Fibroblast of skin of abdomen (primary cell): ENCODE results near the gene ZP1.

Source experiments
- DNase-seq: peaks from one replicate; pipeline ENCODE4 v3.0.0-alpha.2; 2013

The ZP1 gene

DNA sequence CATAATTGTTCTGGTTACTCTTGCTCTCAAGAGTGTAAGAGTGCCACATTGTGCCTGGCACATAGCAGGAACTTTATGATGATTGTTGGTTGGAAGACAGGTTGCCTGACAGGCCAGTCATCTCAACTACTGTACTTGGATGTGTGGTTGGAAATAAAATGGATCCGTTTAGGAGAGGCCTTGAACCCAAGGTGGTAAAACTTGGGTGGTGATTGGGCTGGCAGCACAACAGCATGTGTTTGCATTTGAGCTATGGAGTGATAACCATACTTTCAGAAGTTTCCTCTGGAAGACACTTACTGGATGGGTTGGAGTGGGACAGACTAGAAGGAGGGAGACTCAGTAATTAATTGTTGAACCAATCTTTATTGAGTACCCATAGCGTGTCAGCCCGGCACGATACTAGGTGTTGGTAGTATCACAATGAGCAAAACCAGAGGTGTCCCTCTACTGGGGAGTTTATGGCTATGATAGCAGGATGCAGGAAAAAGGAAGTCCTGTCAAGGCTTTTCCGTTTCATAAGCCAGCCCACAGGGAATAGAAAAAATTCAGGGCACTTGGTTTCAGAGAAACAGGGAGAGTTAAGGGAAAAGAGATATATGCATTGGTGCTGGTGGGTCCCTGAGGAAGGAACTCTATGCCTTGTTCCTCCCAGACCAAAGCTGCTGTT lies 43.5 kb downstream of the ZP1 start:
- no peak for DNase-seq

DNA sequence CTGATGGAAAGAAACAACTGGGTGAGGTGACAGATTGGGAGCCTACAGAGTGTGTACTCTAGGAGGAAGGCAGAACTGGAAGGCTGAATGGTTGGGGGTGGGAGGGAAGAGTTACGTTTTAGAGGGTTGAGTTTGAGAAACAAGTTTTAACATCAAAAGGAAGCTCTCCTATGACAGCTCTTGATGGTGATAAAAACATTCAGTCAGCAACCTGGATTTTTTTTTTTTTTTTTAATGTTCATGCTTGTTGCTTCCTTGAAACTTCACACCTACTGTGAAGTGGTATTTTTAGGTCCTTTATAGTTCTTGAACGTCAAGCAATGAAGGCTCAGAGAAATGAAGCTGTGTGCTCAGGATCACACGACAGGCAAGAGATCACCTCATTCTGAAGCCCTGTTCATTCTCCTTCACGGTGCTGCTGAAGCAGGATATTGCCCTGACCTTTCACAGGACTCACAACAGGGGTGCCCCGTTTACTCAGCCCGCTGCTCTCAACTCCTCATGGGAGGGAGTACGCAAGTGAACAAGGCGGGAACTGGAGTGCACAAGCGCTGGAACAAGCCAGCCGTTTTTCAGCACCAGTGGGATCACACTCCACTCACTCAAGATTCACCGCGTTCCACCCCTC lies 45.0 kb downstream of the ZP1 start:
- DNase-seq = no peak

DNA sequence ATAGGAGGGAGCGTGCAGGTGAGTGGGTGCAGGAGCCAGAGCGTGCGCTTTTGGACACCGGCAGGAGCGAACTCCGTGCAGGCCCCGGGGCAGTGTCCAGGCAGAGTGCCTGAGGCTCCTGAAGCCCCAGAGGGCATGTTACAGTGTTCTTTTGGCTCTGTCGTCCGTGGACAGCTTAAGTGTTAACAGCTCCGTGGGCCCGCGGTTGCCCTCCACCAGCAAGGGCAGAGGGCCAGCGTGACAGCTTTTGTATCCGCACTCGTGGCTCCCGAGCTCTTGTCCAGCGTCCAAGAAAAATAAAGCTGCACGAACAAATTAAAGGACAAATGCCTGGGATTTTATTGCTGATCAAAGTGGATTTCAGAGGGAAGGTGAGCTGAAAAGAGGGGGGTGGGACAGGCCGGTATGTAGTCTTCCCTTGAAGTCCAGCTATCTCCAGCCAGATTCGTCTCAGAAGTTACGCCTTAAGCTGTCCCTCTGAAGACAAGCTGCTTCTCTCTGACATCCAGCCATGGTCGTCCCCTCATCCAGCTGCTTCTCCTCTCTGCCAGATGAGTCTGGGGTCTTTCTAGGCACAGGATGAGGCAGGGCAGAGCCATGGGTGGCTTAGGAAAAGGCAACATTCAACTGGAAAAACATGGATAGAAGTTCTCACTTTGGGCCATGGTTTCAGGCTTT lies 45.6 kb downstream of the ZP1 start:
- DNase-seq = no peak

DNA sequence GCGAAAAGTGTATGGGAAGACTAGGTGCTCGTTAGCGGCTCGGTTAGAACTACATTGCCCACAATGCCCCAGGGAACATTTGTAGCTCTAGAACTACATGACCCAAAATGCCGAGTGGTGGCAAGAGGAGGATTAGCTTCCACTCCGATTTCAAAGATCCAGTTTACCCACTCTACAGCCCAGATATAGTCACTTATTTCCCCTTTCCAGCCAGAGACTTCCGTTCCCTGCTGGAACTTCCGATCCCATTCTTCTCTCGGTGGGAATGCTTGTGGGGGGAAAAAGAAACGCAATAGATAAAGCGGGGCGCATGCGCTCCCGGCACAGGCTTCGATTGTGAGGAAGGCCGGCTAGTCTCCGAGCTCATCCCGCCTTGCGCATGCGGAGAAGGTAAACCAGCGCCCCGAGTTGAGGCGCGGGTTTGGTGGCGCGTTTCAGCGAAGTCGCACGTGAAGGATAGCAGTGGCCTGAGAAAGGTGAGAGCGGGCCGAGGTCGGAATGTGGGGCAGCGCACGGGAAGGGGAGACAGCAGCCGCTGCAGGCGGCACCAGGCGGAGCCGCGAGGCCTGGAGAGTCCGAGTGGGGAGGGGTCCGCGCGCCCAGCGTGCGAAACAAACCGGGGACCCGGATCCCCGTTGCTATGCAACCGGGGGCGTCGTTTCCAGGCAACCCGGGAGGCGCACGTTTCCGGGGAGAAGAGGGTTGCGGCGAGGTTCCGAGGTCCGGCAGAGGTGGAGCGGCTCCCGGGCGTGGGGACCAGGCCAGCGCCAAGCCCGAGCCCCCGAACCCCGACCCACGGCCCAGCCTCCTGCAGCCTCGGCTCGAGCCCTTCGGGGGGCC lies 46.7 kb downstream of the ZP1 start, which contains the start of gene TMEM109:
TSS of gene TMEM109 (plus strand) at position 366 of the 840 bp plus-strand sequence. CDS start 5,536 bp downstream, outside the sequence.
- peak; percentile 90 for DNase-seq

DNA sequence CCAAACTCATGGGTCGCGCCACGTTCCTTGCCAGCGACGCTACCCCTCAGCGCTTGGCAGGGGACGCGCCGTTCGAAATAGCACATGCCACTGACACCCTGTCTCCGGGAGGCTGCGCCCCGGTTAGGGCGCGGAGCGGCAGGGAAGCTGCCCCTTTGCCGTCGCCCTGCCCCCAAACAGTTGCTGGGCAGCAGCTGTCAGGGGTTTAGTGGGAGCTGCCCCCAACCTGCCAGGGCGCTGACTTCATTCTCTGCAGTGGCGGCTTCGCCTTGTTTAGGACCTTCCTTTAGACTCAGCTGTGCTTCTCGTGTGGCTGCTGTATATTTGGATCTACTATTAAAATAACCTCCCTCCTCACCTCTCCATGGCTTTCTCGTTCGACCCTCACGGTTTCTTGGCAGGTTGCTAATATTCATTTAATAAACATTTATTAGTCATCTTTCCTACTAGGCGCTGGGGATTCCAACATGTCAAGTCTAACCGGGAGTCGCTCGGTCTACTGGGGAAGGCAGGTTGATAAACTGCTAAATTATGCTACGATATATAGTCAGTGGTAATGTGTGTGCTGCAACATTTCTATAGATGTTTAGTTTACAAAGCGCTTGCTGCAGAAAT lies 47.4 kb downstream of the ZP1 start:
- peak; percentile 18 for DNase-seq

DNA sequence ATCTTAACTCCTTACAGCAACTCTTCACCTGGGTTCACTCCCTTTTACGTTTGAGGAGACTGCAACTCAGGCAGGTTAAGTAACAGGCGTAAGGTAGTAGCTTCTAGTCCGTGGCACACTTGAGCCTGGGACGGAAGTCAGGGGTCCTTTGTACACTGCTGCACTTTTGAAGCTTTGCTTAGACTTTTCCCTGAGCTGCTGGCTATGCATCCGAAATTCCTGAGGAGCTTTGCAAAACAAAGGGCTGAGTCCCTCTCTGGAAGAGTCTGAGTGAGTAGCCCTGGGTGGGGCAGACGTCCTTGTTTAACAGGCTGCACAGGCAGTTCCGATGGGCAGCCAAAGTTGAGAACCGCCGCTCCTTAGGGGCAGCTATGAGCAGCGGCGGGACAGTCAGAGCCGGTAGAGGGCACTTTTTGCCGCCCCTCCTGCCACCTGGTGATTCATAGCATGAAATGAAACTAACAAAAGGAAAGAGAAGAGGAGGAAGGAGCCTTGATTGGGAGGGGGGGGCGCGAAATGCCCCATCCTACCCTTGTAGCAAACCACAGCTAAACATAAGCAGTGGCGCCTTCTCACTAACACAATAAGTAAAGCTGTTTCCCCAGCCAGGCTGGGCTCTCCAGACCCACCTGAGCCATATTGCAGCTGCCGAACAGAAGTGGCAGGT lies 48.0 kb downstream of the ZP1 start:
- peak; percentile 49 for DNase-seq

DNA sequence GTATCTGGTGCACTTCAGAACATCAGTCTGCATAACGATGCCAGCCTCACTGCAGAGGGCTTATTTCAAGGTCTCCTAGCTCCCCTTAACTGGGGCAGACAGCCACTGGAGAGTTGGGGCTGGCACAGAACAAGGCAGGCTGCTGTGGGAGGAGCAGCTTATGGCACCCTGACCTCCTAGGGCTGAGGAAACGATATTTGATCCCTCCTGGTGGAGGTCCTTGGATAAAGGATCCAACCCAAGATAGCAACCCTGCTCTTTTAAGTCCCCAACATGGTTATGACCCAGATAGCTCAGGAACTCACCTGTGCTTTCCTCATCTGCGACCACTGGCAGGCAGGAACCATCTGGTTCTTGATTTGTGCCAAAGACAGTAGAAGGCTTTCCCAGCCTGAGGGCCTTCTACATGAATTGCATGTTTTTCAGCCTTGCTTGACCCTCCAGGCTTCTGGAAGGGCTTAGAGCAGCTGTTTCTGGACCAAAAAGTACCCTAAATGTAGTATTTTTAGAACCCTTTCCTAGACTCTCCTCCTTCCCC lies 49.4 kb downstream of the ZP1 start:
- no peak for DNase-seq

DNA sequence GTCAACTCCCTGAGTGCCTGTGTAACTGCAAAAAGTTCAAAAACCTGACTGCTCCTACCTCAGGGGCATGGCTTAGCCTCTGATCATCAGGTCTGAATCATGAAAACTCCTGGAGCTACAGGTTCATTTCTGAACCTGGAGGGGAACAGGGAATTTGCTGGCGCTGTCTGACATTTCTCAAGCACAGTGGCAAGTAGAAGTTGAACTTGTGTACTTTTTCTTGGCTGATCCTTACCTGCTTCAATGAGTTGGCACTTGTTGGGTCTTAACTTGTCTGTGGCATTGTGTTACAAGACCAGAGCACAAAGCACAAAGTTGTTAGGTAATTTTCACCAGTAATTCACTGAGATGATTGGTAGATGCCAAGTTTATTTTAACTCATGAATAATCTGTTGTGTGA lies 49.9 kb downstream of the ZP1 start:
- DNase-seq = no peak

DNA sequence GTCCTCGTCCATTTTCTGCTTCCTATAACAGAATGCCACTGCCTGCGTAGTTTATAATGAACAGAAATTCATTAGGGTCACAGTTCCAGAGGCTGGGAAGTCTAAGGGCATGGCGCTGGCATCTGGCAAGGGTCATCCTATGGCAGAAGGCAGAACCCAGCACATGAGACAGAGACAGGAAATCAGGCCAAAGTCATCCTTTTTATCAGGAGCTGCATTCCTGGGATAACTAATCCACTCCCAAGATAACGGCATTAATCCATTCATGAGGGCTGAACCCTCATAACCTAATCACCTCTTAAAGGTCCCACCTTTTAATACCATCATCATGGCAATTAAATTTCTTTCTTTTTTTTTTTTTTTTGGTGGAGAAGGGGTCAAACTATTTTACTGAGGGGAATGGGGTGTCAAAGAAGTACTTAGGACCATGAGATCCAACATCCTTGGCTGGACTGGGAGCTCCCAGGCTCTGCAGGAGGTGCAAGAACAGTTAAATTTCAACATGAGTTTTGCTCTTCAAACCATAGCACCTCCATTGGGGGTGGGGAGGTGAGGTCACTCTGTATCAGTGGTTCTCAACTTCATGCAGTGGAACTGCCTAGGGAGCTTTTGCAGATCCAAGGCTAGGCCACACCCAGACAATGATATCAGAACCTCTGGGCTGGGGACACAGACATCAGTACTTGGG lies 51.1 kb downstream of the ZP1 start:
- DNase-seq = no peak

DNA sequence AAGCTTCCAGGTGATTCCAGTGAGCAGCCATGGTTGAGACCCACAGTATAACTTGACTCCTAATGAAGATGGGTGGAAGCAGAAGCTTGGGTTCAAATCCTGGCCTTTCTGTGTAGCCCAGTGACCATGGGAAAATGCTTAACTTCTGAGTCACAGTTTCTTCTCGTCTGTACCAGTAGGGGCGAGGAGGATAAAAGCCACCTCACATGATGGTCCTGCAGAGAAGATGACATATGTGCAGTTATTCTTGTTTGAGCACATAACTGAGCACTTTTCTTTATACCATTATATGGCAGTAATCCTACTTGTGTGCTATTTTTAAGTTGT lies 51.6 kb downstream of the ZP1 start:
- DNase-seq = peak; percentile 20

DNA sequence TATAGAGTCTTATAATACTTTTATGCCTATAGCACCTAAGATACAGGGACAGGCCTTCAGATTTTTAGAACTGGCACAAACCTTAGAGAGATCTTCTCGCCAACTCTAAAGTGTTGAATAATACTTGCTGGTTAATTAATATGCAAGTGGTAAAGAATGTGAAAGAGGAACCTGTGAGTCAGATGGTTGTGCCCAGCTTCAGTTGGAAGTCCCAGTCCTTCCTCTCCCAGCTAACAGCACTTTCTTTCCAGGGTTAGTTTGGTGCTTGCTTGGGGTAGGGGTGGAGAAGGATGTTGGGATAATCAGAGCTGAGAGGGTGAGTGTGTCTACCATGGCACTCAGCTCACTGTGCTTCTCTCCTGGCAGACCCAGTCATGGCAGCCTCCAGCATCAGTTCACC lies 52.0 kb downstream of the ZP1 start:
- no peak for DNase-seq

DNA sequence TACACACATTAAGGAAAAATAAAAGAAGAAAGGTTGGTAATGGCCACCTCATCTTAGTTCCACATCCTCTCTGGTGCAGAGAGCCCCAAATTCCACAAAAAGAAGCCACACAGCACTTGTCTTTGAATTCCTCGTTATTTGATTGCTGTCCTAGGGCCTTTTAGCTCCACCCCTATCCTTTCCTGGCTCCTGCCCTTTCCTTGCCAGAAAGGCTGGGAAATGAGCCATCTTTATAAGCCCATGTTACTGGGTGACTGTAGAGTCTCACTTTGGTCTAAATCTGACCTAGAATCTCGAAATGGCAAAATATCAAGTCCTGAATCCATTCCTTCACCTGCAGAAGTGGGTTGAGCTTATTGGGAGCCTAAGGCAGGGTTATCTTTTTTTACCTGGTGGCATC lies 52.6 kb downstream of the ZP1 start:
- DNase-seq = no peak

DNA sequence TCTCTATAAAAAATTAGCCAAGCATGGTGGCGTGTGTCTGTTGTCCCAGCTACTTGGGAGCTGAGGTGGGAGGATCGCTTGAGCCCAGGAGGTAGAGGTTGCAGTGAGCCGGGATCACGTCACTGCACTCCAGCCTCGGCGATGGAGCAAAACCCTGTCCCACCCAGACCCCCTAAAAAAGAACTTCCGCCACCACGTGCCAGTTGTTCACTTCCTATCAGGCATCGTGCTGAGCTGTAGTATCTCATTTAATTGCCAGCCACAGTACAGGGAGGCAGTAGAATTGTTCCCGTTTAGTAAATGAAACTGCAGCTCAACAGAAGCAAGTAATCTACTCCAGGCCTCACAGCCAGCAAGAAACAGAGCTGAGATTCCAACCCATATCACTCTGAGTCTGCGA lies 53.9 kb downstream of the ZP1 start:
- no peak for DNase-seq

DNA sequence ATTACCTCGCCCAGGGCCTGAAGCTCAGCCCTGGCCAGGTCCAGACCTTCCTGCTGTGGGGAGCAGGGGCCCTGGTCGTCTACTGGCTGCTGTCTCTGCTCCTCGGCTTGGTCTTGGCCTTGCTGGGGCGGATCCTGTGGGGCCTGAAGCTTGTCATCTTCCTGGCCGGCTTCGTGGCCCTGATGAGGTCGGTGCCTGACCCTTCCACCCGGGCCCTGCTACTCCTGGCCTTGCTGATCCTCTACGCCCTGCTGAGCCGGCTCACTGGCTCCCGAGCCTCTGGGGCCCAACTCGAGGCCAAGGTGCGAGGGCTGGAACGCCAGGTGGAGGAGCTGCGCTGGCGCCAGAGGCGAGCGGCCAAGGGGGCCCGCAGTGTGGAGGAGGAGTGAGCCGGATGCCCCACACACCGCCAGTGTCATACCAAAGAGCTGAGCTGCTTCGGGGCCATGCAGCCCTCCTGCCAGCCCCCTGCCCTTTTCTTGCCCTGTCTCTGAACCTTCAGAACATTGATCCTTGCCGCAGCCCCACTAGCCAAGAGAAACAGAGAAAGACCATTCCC lies 54.5 kb downstream of the ZP1 start:
- no peak for DNase-seq

DNA sequence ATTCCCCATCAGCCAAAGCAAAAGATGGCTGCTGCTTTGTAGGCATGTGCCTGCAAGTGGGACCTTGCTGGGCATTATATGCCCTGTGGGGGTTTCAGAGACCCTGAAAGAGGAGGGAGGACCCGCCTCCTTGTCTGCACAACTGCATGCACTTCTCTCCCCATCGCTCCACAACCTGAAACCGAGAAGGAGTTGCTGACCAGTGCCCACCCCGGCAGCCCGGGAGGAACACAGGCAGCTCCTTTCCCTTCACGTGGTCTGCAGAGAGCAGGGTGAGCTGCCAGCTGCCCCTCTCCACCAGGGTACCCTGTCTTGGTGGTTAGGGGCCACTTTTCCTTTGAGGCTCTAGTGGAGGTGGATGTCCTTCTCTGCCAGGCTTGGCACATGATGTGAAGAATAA lies 55.6 kb downstream of the ZP1 start:
- DNase-seq = no peak

DNA sequence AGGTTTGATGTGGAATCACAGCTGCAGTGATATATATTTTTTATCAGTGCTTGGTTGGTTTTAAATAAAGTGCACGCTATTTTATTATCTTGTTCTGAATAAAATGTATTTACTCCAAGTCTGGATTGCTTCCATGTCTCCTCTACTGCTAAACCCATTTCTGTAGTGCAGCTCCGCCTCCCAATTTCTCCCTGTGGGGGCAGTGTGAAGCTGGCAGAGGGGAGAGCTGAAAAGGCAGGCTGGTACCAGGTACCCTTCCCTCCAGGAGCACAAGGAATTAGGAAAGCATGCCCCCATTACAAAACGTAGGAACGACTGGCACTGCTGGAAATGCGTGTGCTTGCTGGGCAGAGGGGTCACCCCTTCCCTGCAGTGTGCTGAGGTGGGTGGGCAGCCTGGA lies 56.0 kb downstream of the ZP1 start:
- no peak for DNase-seq

DNA sequence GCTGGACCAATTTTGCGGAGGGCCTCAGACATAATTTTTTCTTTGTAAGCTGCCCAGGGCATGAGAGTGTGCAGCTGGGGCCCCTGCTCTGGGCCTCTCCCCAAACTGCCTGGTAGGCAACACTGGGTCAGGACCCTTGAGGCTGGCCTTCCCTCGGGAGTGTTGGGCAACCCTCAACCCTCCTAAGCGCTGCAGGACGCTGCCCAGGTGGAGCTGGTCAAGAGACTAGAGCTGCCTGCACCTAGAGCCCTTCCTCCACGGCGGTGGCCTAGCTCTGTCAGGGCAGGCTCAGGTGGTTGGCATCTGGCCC lies 56.4 kb downstream of the ZP1 start:
- no peak for DNase-seq

DNA sequence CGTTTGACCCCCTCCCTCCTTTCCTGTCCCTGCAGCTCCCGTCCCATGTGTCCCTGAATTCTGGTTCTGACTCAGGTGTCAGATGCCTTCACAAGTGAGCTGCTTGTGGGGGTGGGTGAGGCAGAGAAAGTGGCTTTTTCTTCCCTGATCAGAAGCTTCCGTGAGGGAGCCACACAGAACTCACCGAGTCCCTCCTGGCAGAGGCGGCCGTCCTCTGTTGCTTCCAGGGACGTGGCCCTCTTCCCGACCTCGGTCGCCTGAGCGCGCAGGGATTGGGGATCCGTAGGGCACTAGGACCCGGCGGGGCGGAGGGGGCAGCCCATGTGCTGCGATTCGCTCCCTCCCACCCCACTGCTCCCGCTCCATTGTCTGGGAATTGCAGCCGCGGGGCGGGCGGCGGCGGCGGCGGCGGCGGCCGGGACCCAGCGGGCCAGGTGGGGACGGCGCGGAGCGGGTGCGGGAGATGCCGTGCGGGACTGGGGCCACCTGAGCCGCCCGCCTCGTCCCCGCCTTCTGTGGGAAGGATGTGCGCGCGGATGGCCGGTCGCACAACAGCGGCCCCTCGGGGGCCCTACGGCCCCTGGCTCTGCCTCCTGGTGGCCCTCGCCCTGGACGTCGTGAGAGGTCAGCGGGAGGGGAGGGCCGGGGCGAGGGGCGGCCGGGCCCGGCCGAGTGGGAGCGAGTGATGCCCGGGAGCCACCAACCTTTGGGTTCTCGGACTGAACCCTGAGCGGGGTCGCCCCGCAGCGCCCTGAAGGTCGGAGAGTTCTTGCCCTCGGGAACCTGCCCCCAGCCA lies 57.0 kb downstream of the ZP1 start, which contains the start of gene TMEM132A:
TSS of gene TMEM132A (plus strand) at position 351 of the 796 bp plus-strand sequence. CDS start at position 525, 174 bp downstream.
- DNase-seq = peak; percentile 67
